GM19023 (cell line): Measurements from ENCODE around the gene ZFAND5.

Experiments
- ATAC-seq: cut with Tn5 transposase; IDR thresholded peaks from one replicate; pipeline ENCODE4 v1.9.1; 2021; ENCODE audit warnings: mild to moderate bottlenecking, moderate library complexity; ENCODE audit not compliant: unreplicated experiment

The ZFAND5 gene, protein sequence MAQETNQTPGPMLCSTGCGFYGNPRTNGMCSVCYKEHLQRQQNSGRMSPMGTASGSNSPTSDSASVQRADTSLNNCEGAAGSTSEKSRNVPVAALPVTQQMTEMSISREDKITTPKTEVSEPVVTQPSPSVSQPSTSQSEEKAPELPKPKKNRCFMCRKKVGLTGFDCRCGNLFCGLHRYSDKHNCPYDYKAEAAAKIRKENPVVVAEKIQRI

DNA sequence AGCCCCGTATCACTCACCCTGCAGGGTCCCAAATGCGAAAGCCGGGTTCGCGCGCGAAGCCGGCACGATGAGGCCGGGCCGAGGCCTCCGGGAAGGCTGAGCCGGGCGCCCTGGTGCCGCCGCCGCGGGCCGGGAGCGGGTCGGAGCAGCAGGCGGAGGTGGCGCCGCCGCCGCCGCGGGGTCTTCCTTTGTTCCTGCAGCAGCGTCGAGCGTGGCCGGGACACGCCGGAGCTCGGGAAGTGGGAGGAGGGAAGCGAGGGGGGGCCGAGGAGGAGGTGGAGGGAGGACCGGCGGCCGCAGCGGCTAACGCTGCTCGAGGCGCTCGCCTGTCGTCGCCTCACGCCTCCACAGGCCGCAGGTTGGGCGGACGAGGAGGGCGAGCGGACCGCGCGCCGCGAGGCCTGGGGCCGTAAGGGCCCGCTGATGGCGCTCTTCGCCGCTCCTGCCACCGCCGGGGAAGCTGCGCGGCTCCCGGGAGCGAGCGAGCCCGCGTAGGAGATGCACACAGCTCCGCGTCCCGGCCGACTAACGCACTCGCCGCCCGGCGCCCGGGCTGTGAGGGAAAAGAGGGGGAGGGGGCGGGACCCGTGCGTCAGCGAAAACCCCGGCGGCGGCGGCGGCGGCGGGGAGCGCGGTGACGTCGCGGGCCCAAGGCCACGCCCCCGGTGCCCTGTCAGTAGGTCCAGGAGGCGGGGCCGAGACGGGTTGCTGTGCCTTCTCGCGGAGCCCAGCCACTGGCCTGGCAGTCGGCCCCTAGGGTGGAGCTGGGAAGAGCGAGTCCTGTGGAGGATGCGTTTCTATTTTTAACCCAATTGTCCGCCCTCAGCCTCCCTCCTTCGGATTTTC, at the start of gene ZFAND5:
Gene ZFAND5, minus strand, starts transcription at position 530 of the 846 bp plus-strand sequence. CDS start 4,430 bp downstream, outside the sequence.
- peak; percentile 80 for ATAC-seq

DNA sequence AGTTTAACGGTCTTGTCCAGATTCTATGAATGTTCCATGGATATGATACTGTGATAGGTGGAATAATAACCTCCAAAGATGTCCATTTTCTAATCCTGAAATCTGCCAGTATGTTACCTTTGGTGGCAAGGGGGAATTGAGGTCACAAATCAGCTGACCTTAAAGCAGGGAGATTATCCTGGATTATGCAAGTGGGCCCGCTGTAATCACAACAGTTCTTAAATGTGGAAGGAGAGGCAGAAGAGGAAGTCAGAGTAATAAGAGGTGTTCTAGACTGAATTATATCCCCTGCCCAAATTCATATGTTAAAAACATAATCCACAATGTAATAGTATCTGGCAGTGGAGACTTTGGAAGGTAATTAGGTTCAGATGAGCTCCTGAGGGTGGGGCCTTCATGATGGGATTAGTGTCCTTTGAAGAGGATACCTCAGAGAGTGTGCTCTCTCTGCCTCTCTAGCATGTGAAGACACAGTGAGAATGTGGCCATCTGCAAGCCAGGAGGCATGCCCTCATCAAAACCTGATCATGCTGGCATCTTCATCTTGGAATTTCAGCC, 47.6 kb upstream of the ZFAND5 start:
- no peak for ATAC-seq

DNA sequence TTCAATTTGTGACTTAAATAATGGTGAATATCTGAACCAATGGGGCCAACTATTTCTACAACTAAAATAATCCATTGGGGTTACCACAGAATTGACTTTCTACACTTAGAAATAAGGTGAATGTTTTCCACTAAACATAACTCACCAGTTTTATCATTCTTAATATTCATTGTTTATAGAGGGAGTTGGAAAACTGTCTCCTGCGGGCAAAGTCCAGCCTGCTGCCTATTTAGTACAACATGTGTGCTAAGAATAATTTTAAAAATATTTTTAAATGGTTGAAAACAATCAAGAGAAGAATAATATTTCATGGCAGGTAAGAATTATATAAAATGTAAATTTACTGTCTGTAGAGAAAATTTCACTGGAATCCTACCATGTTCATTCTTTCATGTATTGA, 45.2 kb upstream of the ZFAND5 start:
- ATAC-seq = no peak

DNA sequence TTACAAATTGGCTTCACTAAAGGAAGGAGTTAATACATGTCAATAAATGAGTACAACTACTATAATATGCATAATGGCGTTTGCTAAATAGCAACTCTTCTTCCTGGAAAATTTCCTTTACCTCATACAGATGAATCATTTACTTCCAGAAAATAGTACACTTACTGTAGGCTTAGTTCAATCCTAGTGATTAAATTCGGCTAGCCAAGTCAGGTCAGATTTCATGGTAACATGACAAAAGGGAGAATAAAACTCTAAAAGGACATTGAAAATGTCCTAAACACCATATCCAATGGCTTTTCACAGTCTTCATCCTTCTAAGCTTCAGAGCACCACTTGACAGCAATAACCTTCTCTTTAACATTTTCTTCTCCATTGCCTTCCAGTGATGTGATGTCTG, 42.1 kb upstream of the ZFAND5 start:
- no peak for ATAC-seq

DNA sequence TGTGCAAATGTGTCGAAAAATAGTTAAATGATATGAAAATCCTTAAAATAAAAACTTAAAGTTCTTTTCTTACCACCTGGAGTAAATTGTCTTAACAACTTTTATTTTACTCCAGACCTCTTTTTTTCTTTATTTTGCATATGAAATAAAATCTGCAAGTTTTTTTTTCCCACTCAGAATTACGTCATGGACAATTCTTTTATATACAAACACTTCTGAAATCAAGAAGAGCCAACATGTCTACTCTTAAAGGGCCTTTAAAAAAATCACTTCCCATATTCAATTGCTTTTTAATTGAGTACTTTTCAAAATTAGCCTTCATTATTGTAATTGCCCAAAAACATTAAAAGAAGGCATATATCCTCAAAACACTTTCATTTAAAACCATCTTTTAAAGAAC, 37.7 kb upstream of the ZFAND5 start:
- no peak for ATAC-seq

DNA sequence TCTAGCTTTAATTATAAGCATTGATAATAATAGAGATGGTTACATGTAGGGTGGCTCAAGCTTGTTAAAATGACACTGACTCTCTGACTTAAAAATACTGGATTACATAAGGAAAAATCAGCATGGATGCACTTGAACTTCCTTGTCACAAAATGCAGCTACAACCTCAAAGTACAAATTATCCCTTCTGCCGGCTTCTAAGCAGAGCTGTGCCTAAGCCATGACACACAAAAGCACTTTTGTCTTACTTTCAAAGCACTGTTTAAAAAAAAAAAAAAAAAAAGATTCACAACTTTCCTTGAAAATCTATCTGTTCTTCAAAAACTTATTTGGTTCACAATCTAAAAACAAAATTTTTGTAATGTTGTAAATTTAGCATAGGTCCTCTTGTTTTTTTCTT, 36.4 kb upstream of the ZFAND5 start:
- ATAC-seq = no peak

DNA sequence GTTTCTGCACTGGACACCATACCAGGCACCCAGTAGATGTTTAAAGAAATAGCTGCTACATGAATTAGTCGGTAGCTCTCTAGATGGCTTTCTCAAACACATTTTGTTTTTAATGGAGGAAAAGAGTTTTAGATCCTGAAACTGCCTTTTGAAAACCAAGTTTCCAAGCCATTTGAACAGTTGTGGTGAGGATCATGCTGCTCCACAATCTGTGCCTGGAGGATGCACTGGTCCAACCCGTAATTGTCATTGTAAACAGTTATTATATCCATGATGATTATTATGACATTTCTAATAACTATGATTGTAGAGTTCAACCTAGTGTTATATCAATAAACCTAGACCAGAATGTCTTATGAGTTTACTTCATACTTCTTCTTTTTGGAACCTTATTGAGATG, 35.9 kb upstream of the ZFAND5 start:
- no peak for ATAC-seq

DNA sequence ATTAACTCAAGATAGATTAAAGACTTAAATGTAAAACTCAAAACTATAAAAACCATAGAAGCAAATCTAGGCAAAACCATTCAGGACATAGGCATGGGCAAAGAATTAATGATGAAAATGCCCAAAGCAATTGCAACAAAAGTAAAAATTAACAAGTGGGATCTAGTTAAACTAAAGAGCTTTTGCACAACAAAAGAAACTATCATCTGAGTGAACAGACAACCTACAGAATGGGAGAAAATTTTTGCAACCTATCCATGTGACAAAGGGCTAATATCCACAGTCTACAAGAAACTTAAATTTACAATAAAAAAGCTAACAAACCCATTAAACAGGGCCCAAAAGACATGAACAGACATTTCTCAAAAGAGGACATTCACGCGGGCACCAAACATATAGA, 34.4 kb upstream of the ZFAND5 start:
- ATAC-seq = no peak

DNA sequence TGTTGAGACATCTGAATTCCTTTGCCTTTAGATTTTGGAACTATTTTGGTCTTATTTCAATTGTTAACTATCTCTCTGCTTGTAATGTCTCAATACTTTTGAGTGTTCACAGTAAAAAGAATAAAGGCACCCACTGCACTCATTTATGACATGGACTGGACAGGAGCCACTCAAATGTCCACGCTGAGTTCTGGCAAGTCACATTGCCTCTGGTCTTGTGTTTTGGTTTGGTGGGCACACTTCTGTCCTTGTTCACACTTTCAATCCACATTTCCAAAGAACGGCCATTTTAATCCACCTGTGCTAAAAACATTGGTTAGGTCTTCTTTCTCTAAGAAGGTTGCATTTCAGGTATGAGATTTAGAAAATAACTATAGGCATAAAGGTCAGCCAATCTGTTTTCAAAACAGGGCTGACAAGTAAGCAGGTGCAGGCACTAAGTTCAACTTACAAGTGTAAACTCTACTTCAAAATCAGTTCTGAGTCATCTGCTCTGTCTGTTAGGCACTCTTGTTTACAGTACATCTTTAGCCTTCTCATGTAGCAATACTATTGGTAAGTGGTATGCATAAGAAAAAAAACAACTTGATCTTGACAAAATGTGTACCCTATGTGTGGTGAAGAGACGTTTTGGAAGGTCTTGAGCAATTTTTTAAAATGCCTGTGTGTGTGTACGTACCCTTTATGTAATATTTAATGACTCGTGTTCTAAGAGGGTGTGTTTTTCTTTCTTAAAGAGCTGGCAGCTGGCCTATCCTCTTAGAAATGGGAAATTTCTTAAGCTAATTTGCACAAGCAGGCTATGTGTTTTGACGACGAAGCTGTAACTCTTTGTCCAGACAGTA, 31.5 kb upstream of the ZFAND5 start:
- no peak for ATAC-seq

DNA sequence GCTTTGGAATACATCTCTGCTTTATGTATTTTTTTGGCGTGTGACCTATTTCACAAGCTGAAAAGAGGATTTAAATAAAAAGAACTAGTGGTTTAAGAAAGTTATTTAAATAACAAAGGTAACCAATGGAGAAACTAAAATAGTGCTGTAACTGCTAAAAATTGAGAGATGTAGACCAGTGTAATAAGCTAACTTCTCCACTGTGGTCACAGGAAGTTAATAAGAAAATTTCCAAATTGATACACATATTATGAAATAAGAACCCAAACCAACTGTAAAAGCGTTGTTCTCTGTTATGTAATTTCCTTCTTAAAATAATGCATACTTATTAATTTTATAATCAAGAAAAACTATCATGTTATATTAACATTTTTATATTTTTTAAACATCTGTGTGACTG, 29.1 kb upstream of the ZFAND5 start:
- no peak for ATAC-seq

DNA sequence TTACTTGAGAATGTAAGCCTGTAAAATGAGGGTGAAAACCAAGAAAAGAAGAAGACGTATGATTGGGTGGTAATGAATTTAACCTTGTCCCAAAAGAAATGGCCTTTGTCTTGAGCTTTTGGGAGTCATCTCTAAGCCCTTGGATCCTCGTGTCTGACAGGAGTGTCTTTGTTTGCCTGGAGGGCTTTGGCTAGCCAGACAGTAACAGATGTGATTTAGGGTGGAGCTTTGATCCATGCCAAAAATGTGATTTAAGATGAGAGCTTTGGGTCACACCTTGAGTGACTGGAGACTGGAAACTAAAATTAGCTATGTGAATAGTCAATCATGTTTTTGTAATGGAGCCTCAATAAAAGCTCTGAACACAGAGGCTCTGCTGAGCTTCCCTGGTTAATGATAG, 25.9 kb upstream of the ZFAND5 start:
- ATAC-seq = no peak

DNA sequence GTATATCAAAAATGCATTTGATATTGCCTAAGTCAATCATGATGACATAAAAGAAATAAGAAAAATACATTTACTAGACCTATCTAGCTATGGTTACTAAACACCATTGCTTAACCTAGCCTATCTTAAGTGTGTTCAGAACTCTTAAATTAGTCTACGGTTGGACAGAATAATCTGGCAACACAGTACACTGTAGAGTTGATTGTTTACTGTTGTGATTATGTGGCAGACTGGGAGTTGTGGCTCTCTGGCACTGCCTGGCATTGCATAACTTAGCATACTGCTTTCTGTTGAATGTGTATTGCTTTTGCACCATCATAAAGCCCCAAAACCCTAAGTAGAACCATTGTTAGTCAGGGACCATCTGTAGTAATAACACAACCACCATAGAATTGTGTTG, 21.2 kb upstream of the ZFAND5 start:
- no peak for ATAC-seq

DNA sequence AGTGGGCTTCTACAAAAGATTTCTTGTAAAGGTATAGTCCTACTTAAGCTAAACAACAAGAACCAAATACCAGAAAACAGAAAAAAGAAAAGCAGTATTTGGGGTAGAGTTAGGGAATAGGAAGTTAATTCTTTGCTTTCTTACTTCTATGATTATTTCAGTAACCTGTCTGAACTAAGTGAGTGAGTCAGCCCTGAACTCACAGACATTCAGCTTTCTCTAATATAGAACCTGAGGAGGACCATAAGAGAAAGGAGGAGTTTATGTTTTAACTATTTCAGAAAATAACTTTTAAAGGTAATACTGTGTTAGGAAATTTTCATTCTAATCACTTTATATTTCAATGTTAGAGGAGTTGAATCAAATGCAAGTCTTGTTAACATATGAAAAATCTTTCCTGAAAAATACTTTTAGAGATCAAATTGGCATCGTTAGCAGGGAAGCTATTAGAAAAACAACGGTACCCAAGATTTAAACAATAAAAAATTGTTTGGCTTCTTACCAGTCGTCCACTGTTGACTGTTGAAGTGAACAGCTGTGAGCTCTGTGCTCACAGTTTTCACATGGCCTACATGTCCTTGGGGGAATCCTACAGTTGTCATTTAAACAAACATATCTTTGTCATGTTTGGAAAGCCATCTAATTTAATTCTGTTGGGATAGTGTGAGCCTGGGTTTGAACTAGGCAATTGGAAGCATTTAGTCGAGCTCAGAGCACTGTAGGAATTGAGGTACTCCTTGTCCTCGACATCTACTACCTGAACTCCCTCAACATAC, 19.9 kb upstream of the ZFAND5 start:
- no peak for ATAC-seq

DNA sequence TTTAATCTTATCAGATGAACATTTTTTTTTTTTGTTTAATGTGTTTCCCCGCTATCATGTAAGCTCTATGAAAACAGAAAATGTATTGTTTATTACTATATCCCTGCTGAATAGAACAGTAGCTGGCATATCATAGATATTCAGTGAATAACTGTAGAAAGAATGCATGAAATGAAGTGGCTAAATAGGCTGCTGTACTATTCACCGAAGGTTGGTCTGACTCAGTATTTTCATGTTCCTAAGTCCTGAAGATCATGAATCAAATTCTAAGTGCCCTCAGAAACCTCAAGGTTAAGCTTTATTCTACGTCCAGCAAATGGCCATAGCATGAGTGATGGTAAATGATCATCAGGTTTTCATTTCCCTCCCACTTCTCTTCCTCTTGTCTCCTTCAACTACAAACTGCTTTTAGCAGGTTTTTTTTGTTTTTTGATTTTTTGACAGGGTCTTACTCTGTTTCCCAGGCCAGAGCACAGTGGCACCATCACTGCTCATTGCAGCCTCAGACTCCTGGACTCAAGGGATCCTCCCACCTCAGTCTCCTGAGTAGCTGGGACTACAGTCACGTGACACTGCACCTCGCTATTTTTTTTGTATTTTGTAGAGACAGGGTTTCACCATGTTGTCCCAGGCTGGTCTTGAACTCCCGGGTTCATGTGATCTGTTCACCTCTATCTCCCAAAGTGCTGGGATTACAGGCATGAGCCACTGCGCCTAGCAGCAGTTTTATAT, 19.1 kb upstream of the ZFAND5 start:
- ATAC-seq = no peak

DNA sequence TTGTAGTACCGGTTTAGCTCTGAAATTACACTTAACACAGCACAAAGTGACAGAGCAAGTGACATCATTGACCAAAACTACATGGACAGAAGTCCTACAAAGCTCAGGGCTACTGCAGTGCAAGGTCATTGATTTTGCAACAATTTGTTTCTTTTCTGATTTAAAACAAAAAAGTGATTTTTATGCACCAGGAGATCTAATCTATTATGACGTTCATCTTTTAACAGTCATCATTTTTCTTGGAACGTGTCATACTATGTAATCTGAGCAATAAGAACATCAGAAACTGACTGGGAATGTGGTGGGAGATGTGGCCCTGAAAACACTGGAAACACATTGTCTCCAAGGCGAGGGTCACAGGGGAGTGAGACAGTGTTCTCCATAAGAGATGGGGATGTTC, 17.4 kb upstream of the ZFAND5 start:
- no peak for ATAC-seq

DNA sequence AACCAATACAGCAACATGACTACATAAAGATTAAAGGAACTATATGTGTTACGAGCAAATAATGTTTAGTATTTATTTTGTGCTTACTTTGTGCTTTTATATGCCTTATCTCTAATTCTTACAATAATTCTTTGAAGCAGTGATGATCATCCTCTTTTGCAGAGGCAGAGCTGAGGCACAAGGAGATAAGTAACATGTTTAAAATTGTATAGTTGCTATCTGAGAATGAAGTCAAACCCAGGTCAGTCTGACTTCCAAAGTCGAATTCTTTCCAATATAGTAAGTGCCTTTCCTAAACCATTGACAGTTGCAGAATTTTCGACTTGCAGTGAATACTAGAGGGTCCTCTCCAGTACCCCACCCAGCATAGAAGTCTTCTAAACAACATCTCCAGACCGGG, 12.0 kb upstream of the ZFAND5 start:
- no peak for ATAC-seq

DNA sequence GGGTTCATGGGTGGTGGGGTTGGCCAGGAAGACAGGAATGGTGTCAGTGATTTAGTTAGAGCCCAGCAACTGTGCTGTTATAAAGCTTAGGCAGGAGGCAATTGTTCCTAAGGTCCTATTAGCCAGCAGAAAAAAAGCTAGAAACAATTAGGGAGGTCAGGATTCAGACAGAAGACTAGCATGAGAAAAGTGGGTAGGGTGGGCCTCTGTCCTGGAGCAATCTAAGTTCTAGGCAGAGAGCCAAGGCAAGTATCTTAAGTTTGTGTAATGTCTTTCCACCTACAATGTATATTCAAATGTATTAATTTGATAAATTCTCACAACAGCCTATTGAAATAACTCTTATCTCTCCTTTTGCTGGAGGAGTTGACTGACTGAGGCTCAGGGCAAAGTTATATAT, 6.1 kb upstream of the ZFAND5 start:
- no peak for ATAC-seq

DNA sequence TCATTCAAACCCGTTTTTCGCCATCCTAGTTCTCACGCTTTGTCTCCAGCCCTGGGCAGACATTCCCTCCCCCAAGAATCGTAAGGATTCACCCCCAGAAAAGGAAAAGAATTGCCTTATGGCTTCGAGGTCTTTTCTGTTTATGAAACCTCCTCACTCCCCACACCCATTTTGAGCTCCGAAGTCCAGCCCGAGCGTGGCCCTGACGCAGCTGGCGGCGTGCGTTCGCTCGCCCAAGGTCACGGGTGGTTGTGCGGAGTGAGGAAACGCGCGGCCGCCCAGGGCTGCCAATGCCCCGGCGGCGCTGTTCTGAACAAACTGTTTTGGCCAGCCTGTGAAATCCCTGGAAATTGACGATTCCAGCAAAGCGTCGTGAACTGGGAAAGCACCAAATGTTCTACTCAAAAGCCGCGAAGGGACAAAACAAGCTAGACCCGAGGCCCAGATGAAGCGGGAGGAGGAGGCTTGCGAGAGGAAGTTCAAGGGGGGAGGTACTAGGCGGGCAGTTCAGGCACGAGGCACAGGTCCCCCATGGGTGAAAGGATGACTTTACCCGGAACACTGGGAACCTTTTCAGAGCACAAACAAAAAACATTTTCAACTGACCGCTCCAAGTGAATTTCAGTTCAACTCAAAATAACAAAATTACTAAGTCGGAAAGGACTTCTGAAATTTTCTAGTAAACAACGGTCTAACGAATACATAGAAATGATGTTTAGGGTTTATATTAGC, 683 bp upstream of the ZFAND5 start:
- peak; percentile 48 for ATAC-seq
